ENCODE results near the gene CPN1.

DNA sequence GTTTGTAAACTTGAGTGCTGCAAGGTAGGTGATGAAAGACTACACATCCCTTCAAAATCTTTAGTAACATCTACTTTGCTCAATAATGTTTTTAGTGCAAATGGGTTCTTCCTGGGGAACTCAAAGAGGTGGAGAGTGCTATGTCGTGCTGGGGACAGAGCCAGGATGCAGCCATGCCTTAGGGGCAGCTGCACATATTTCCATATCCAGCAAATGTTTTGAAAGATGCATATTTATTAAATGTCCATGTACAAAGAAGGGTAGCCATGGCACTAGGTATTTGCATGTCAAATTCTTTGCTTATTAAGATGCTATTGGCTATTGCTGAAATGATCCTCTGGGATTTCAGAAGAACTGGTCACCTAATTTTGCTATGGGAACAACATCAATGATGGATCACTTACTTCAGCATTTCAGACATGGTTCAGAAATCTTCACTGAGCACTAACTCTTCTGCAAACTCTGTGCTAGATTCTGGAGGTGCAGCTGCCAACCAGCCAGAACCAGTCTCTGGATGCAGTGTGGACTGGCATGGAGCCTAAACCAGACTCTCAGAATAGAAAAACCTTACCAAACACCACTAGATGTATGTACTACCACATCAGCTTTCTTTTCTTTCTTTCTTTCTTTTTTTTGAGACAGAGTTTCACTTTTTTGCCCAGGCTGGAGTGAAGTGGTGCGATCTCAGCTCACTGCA, 40.2 kb downstream of the CPN1 start:
- no peak for TF ChIP-seq CTCF (conservative IDR thresholded peaks at IDR 0.05)
- no peak for TF ChIP-seq ZFX (IDR thresholded peaks at IDR 0.05)
